SU-DHL-6 (cell line): ENCODE data around the gene DROSHA.

ENCODE experiments used
- H2AFZ ChIP-seq: fragments of 200-600 bp; sonication (generic); 2 replicates; pipeline ENCODE4 v1.6.1; 2014; ENCODE audit warnings: low read depth, mild to moderate bottlenecking, moderate library complexity, mixed read lengths, antibody characterized with exemption, low read length; ENCODE audit not compliant: severe bottlenecking
- H3F3A ChIP-seq: fragments of 200-600 bp; shearing (Covaris generic); 2 replicates; pipeline ENCODE4 v1.6.0; 2016; ENCODE audit warnings: antibody characterized with exemption, mild to moderate bottlenecking; ENCODE audit not compliant: insufficient read depth
- H3K27ac ChIP-seq: fragments of 200-600 bp; sonication (generic); 2 replicates; pipeline ENCODE4 v1.5.1; 2016; ENCODE audit warnings: low read depth, mild to moderate bottlenecking, low read length, moderate library complexity, mixed read lengths
- H3K27me3 ChIP-seq: fragments of 200-600 bp; sonication (generic), shearing (Covaris generic); 2 replicates; pipeline ENCODE4 v1.6.0; 2014; ENCODE audit warnings: mild to moderate bottlenecking, low read length
- H3K36me3 ChIP-seq: fragments of 200-600 bp; sonication (generic); 2 replicates; pipeline ENCODE4 v1.6.1; 2014; ENCODE audit warnings: mild to moderate bottlenecking, low read length, mixed read lengths
- H3K4me2 ChIP-seq: fragments of 300-600, 200-600 bp; shearing (Covaris generic), sonication (generic); 2 replicates; pipeline ENCODE4 v1.6.0; 2014; ENCODE audit warnings: low read length, low read depth, mild to moderate bottlenecking; ENCODE audit not compliant: poor library complexity, severe bottlenecking
- H3K4me3 ChIP-seq: fragments of 200-600 bp; sonication (generic); 2 replicates; pipeline ENCODE4 v1.5.1; 2014; ENCODE audit warnings: antibody characterized with exemption, low read length, mild to moderate bottlenecking, mixed read lengths; ENCODE audit not compliant: insufficient read depth, poor library complexity, severe bottlenecking
- H3K79me2 ChIP-seq: fragments of 200-600 bp; sonication (generic); 2 replicates; pipeline ENCODE4 v1.6.1; 2014; ENCODE audit warnings: mild to moderate bottlenecking, low read length, moderate library complexity; ENCODE audit not compliant: insufficient read depth
- H3K9ac ChIP-seq: fragments of 200-600 bp; sonication (generic); 2 replicates; pipeline ENCODE4 v1.7.0; 2014; ENCODE audit warnings: mild to moderate bottlenecking, low read length
- H3K9me2 ChIP-seq: fragments of 200-600 bp; sonication (generic); replicated peaks from 2 replicates; pipeline ENCODE4 v1.6.1; 2014; ENCODE audit warnings: low read length; ENCODE audit not compliant: insufficient read depth
- H3K9me3 ChIP-seq: fragments of 200-600 bp; sonication (generic); 2 replicates; pipeline ENCODE4 v1.6.1; 2014; ENCODE audit warnings: low read length, mixed read lengths; ENCODE audit not compliant: insufficient read depth
- H4K20me1 ChIP-seq: fragments of 200-600 bp; sonication (generic); 2 replicates; pipeline ENCODE4 v1.6.1; 2014; ENCODE audit warnings: low read depth, mild to moderate bottlenecking, antibody characterized with exemption, low read length, moderate library complexity, mixed read lengths
- CTCF ChIP-seq: fragments of 200-600 bp; sonication (generic); IDR thresholded peaks from one replicate; pipeline ENCODE4 v1.5.1; 2017; ENCODE audit warnings: antibody characterized with exemption, mild to moderate bottlenecking, low read length, moderate library complexity; ENCODE audit not compliant: insufficient read depth, poor library complexity, severe bottlenecking
- EZH2phosphoT487 ChIP-seq: fragments of 200-600 bp; sonication (generic), shearing (Covaris generic); conservative IDR thresholded peaks from 2 replicates; pipeline ENCODE4 v1.6.1; 2018; ENCODE audit warnings: mild to moderate bottlenecking, antibody characterized with exemption, low read length, moderate library complexity, mixed read lengths

DROSHA gene

GRCh38 chr5:31375999-31376720 is 155.7 kb downstream of the DROSHA start:
- H4K20me1 ChIP-seq, result no peaks in the 10 kb centered on the region
- no peak overlapping the region for H3K4me3 ChIP-seq
- H3K9me3 ChIP-seq, result no peaks in the 10 kb centered on the region
- no peak overlapping the region for H3K27ac ChIP-seq
- H3K9me2 ChIP-seq, result no peaks in the 10 kb centered on the region
- no peaks in the 10 kb centered on the region for H3K27me3 ChIP-seq
- TF ChIP-seq CTCF (no peak), EZH2phosphoT487 (no peak)
- H3K4me2 ChIP-seq, result no peak overlapping the region
- no peak overlapping the region for H3K9ac ChIP-seq
- H3K79me2 ChIP-seq, result no peaks in the 10 kb centered on the region
- no peak overlapping the region for H2AFZ ChIP-seq
- H3K36me3 ChIP-seq, result no peaks in the 10 kb centered on the region
- H3F3A ChIP-seq, result no peaks in the 10 kb centered on the region

- H3F3A ChIP-seq, result no peaks in the 10 kb centered on the region
- no peak overlapping the region for H2AFZ ChIP-seq
- H3K9ac ChIP-seq, result no peak overlapping the region
- no peaks in the 10 kb centered on the region for H3K27me3 ChIP-seq
- no peak for TF ChIP-seq CTCF
- no peak for TF ChIP-seq EZH2phosphoT487
- no peak overlapping the region for H3K27ac ChIP-seq
- H3K4me2 ChIP-seq, result no peak overlapping the region
- H4K20me1 ChIP-seq, result no peaks in the 10 kb centered on the region
- no peaks in the 10 kb centered on the region for H3K9me2 ChIP-seq
- no peaks in the 10 kb centered on the region for H3K9me3 ChIP-seq
- no peaks in the 10 kb centered on the region for H3K79me2 ChIP-seq
- no peak overlapping the region for H3K4me3 ChIP-seq
- H3K36me3 ChIP-seq, result no peaks in the 10 kb centered on the region
Measured at GRCh38 chr5:31372124-31372523, 159.8 kb downstream of the DROSHA start.

- Histone ChIP-seq H3K4me2 (no peak overlapping the region), H3K36me3 (no peaks in the 10 kb centered on the region), H3K4me3 (no peak overlapping the region), H3K9me3 (no peaks in the 10 kb centered on the region; the same call in 1 of the 2 replicates), H3F3A (no peaks in the 10 kb centered on the region), H3K27ac (no peak overlapping the region), H2AFZ (no peak overlapping the region), H3K79me2 (no peaks in the 10 kb centered on the region), H3K9ac (no peak overlapping the region), H3K9me2 (no peaks in the 10 kb centered on the region), H3K27me3 (no peaks in the 10 kb centered on the region), H4K20me1 (no peaks in the 10 kb centered on the region)
- TF ChIP-seq CTCF, result no peak
- no peak for TF ChIP-seq EZH2phosphoT487
Measured at GRCh38 chr5:31366941-31367340, 165.0 kb downstream of the DROSHA start.
